A549 (cell line): Measurements from ENCODE around the gene RELT.

Experiments used
- JUNB ChIP-seq: fragments of >200 bp; sonication (Bioruptor Twin); formaldehyde crosslinking; IDR thresholded peaks from 2 replicates; pipeline ENCODE4 v1.6.1; 2016
- NPAS2 ChIP-seq: fragments of 250-450 bp; sonication (Bioruptor Pico); IDR thresholded peaks from 2 replicates; pipeline ENCODE4 v1.8.0; 2022; ENCODE audit warnings: mild to moderate bottlenecking, moderate library complexity, borderline replicate concordance
- POLR2A ChIP-seq: IDR thresholded peaks from 2 replicates; pipeline ENCODE4 v1.6.1; 2012; ENCODE audit warnings: mild to moderate bottlenecking, low read length
- TF ChIP-seq, protein P1 (sequence below): fragments of 150-350 bp; IDR thresholded peaks from 2 replicates; pipeline ENCODE4 v1.6.1; 2014; ENCODE audit warnings: low read depth, mild to moderate bottlenecking, low read length
- TF ChIP-seq, protein P2 (sequence below): fragments of >200 bp; sonication (Bioruptor Twin); formaldehyde crosslinking; IDR thresholded peaks from 3 replicates; pipeline ENCODE4 v1.5.1; 2016

DNA sequence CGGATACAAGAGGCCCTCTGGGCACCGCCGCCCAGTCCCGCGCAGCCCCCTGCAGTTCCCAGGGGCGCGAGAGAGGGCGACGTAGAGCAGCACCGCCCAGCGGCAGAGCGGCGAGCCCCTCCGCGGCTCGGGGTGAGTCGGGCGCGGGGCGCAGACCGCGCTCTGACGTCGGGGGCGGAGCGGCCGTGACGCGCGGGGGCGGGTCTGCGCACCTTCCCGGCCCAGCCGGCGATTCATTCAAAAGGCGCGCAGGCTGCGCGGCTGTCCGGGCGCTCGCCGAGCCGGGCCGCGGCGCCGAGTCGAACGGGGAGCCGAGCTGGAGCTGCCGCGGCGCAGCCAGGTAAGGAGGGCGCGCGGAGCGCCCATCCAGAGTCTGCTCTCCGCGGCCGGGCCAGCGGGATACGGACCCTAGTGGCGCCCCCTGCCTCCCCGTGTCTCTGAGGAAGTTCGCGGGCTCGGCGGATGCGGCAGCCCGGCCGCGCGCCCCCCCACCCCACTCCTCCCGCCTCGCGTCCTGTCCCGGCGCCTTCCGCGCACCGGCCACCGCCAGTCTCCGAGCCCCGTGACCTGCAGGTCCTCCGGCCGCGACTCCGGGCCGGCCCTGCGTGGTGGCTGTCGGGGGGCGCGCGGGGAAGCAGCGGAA is at the start of gene RELT:
- TF ChIP-seq, protein P1, sequence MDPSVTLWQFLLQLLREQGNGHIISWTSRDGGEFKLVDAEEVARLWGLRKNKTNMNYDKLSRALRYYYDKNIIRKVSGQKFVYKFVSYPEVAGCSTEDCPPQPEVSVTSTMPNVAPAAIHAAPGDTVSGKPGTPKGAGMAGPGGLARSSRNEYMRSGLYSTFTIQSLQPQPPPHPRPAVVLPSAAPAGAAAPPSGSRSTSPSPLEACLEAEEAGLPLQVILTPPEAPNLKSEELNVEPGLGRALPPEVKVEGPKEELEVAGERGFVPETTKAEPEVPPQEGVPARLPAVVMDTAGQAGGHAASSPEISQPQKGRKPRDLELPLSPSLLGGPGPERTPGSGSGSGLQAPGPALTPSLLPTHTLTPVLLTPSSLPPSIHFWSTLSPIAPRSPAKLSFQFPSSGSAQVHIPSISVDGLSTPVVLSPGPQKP: no peak
- TF ChIP-seq JUNB (no peak), POLR2A (peak; percentile 98), NPAS2 (no peak)
- TF ChIP-seq, protein P2, sequence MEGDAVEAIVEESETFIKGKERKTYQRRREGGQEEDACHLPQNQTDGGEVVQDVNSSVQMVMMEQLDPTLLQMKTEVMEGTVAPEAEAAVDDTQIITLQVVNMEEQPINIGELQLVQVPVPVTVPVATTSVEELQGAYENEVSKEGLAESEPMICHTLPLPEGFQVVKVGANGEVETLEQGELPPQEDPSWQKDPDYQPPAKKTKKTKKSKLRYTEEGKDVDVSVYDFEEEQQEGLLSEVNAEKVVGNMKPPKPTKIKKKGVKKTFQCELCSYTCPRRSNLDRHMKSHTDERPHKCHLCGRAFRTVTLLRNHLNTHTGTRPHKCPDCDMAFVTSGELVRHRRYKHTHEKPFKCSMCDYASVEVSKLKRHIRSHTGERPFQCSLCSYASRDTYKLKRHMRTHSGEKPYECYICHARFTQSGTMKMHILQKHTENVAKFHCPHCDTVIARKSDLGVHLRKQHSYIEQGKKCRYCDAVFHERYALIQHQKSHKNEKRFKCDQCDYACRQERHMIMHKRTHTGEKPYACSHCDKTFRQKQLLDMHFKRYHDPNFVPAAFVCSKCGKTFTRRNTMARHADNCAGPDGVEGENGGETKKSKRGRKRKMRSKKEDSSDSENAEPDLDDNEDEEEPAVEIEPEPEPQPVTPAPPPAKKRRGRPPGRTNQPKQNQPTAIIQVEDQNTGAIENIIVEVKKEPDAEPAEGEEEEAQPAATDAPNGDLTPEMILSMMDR: peak; percentile 73
